GM19043 (cell line): ENCODE measurements around the gene ZBED4.

Experiments
- ATAC-seq: cut with Tn5 transposase; IDR thresholded peaks from one replicate; pipeline ENCODE4 v1.9.1; 2021; ENCODE audit warnings: low read depth; ENCODE audit not compliant: unreplicated experiment

Gene ZBED4

DNA sequence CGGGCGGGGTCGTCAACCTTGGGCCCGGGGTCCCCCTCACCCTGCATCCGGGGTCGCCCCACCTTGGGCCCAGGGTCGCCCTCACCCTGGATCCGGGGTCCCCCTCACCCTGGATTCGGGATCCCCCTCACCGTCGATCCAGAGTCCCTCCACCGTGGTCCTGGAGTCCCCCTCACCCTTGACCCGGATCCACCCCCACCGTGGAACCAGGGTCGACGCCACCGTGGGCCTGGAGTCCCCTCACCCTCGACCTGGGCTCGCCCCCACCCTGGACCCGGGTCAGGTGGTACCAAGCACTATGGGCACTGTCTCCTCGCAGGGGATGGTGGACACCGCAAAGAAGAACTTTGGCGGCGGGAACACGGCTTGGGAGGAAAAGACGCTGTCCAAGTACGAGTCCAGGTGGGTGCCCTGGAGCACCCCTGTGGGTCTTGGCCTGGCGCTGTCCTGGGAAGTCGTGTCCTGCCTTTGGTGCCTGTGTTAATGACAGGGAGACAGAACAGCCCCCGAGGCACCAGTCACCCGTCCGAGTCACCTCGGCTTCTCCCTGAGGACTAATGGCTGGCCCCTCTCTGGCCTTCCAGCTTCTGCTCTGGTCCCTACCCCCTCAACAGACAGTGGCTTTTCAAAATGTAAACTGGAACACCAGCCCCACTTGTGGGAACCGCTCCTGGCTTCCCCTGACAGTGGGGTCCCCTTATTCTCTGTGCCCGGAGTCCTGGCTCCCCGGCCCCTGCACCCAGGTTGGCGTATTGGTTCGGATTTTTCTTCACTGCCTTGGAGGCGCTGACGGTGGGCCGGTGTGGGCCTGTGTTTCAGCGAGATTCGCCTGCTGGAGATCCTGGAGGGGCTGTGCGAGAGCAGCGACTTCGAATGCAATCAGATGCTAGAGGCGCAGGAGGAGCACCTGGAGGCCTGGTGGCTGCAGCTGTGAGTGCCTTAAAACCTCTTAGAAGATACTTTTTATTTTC lies 65.6 kb downstream of the ZBED4 start:
- no peak for ATAC-seq

DNA sequence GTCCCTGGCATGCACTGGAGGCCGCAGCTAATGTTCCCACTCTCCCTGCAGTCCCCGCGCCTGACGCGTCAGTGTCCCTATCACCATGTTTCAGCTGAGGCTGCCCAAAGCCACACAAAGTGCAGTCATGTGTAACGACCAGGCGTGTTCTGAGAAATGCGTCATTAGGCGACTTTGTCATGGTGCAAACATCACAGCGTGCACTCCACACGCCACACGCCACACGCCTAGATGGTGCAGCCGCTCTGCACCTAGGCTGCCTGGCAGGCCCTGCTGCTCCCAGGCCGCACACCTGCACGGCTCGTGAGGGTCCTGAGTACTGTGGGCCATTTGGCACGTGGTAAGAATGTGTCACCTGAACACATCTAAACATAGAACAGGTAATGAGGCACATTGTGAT lies 67.2 kb downstream of the ZBED4 start:
- ATAC-seq, result no peak

DNA sequence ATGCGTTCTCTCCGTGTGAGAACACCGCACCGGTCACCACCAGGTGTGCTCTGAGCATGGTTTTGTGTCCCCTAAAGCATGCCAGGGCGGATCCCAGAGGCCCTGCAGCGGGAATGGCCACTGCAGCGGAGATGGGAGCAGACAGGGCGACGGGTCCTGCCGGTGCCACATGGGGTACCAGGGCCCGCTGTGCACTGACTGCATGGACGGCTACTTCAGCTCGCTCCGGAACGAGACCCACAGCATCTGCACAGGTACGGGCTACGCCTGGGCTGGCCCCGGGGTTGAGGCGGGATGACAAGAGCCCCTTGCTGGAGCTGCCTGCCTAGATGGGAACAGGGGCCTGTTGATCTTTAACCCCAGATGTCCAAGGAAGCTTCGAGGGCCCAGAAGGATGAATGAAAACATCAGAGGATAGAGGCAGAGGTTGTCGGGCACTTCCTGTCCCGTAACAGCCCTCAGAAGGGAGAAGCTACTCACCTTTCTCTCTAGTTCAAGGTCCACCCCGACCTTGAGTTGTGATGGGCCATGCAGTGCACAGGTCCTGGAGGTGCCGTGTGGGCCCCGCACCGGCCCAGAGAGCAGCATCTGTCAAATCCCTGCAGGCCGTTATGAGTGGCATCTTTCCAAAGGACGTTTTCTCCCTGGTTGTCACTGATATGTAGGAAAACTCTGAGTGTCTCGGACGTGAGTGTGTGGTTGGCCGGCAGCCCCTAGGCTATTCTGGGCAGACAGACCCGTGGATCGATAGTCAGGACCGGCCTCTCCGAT lies 68.0 kb downstream of the ZBED4 start:
- no peak for ATAC-seq

DNA sequence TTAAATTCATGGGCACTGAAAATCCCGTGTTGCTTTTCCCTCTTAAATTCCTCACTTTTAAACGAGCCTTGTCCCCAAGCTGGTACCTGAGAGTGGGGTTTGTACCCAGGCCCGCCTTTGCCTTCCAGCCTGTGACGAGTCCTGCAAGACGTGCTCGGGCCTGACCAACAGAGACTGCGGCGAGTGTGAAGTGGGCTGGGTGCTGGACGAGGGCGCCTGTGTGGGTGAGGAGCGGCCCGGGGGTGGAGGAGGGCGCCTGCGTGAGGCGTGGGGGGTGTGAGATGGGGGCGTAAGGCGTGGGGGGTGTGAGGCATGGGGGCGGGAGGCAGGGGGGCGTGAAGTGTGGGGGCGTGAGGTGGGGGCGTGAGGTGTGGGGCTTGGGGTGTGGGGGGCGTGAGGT lies 68.8 kb downstream of the ZBED4 start:
- ATAC-seq, result no peak

DNA sequence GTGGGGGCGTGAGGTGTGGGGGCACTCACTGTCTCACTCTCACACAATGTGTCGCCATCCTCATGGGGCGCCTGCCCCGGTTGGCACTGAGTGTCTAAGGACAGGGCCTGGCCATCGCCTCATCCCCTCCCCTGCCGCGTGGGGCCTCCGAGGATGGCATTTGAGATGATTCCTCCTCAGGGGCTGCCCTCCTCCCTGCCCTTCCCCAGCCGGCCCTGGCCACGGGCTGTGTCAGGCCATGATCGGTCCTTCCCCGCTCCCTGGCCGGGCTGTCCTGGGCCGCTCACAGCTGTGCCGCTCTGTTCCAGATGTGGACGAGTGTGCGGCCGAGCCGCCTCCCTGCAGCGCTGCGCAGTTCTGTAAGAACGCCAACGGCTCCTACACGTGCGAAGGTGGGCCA lies 69.3 kb downstream of the ZBED4 start:
- ATAC-seq, result no peak

DNA sequence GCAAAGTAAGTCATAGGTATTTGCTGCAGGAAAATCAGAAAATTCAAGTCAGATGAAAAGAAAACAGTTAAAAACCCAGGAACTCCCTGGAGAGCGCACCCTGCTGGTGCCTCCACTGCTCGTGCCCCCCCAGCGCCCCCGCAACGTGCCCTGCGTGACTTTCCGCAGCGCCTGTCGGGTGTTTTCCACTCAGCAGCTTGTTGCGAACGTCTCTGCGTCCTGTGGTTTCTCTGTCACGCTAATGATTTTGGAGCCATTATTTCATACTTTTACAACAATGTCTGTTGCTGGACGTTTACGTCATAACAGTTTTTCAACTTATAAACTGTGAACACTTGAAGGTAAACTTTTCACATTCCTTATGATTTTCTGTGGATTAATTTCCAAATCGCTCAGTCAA lies 69.8 kb downstream of the ZBED4 start:
- no peak for ATAC-seq

DNA sequence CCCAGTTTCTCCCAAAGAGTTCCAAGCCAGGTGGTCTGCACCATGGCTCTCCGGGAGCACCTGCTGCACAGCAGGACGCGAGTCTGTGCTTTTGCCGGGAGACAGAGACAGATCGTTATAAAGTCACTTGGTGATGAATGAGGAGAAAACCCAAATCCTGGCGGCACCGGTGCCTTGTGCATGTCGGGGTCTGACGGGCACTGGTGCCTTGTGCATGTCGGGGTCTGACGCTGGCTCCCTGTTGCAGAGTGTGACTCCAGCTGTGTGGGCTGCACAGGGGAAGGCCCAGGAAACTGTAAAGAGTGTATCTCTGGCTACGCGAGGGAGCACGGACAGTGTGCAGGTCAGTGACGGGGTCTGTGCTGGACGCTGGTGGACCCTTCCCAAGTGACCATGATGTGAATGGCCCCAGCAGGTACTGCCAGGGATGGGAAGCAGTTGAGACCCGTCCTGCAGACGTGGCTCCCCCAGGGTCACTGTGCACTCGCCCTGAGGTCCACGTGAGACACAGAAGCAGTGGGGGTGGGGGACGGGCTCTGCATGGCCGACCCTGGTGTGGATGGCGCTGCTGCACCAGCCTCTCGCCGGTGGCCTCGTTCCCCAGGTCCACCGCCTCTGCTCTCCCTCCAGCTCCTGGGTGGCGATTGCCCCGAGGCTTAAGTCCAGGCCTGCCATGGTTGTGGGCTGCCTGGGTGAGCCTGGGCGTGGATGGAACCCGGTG lies 70.6 kb downstream of the ZBED4 start:
- no peak for ATAC-seq

DNA sequence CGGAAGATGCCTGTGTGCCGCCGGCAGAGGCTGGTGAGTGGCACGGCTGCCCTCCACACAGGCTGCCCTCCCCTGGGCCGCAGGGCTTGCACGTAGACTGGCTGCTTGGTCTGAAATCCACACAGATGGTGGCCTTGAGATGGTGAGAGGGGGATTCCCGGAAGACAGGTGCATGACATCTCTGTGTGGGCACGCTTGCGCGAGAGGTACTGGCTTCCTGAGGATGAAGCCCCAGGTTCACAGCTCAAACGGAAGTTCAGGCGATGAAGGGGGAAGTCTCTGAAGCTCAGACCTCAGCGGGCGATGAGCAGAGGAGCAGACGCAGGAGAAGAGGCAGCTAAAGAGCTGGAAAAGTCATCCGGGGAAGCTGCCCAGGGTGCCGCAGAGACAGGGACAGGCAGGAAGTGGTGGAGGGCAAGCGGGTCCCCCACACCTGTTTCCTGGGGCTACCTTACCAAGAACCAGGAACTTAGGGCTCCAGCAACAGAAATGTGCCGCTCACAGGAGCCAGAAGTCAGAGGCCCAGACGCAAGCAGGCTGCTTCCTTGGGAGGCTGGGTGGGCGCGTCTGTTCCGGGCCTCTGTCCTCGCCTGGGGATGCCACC lies 72.0 kb downstream of the ZBED4 start:
- ATAC-seq, result no peak

DNA sequence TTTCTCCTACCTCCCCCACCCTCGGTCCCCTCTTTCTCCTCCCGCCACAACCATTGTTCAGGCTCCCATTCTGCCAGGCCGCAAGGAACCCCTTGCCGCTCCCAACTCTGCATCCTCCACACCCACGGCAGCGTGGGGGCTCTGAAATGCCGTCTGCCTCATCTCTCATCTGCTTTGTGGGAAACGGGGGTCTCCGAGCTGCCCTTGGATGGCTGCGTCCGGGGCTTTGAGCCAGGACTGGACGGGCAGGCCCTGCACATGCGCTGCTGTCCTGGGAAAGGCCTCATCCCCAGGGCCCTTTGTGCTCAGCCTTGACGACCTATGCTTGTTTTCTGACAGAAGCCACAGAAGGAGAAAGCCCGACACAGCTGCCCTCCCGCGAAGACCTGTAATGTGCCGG lies 73.3 kb downstream of the ZBED4 start:
- no peak for ATAC-seq

DNA sequence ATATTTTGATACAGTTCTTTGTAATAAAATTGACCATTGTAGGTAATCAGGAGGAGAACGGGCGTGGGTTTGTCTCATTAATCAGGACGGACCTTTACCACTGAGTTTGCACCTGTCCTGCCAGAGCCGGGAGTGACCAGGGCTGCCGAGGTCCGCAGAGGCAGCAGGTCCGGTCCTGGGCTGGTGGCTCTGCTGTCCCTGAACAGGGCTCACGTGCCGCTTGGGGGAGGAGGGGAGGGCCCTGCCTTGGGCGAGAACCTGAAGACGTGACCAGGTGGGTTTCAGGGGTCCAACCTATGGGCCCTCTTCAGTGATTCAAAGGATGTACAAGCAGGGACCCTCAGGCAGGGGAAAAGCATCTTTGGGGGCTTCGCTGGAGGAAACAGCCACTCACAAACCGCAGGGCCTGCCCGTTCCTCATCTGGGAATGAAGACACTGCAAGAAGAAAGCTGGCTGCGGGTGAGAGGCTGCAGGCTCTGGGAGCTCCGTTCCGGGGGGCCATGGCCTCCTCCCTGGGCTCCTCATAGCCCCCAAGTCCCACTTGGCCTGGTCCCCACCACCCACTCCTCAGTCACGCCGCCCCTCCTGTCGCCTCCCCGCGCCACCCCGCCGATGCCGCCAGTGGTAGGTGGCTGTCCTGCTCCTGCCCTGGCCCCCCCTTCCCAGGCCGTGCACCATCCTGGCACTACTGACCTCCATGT lies 74.0 kb downstream of the ZBED4 start:
- no peak for ATAC-seq

DNA sequence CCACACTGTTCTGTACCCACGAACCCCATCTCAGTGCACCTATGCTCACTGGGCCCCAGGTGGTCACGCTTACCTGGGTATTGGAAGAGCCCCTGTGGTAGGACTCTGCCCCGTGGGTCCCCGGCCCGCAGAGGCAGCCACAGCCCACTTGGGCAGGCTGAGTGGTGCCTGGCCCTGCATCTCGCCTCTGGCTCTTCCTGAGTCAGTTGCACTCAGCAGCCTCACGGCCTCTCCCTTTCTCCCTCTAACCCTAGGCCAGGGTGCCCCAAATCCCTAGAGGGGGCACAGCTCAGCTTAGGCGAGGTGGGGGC lies 74.5 kb downstream of the ZBED4 start:
- no peak for ATAC-seq

DNA sequence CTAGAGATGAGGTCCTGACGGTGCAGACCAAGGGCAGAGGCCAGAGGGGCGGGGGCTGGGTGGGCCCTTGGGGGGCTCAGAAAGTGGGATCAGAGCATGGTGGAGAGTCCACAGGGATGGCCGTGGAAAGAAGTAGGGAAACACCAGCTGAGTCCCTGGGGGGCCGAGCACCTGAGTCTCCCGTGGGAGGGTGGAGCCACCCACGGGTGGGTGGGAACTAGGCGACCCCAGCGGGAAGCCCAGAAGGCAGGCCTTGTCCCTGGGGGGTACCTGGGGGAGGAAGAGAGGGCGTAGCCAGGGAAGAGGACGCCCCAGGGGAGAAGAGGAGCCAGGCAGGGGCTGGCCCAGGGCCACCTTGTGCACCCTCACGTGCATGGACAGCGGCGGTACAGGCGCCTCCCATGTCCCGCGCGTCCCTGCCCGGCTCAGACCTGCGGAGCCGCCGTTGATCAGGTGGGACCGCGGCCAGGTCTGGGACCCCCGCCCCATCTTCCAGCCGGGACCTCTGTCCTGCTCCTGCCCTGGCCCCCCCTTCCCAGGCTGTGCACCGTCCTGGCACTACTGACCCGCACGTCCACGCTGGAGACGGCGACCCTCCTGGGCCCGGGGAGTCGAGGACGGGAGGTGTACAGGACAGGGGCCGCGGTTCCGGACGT lies 75.0 kb downstream of the ZBED4 start:
- ATAC-seq, result no peak

DNA sequence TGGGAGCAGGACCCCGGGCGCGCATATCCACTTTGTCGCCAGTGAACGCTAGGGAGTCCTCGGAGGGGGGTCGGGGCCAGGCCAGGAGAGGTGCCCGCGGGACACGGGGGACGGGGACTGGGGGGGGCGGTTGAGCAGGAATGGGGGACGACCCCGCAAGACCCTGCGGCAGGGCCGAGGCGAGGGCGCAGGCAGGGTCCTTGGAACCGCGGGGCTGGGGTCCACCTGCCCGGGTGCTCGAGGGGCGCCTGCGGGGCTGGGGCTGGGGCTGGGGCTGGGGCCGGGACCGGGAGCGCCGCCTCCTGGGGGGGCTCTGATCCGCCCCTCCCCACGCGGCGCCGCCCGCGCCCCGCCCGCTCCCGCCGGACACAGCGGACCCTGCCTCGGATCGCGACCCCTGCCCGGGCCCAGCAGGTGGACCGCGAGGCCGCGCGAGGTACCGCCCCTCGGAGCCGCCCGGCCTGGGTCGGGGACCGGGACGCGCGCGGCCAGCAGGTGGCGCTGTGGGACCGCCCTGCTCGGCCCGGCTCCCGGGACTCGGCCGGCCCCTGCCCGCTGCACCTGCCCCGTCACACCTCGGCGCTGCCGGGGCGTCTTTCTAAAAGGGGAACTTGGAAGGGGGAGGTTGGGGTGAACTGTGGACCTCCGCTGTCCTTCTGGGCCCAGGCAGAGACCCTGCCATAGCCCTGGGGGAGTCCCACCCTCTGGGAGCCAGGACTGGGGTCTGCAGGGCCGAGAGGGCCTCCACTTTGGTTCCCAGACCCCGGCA lies 75.8 kb downstream of the ZBED4 start:
- no peak for ATAC-seq

DNA sequence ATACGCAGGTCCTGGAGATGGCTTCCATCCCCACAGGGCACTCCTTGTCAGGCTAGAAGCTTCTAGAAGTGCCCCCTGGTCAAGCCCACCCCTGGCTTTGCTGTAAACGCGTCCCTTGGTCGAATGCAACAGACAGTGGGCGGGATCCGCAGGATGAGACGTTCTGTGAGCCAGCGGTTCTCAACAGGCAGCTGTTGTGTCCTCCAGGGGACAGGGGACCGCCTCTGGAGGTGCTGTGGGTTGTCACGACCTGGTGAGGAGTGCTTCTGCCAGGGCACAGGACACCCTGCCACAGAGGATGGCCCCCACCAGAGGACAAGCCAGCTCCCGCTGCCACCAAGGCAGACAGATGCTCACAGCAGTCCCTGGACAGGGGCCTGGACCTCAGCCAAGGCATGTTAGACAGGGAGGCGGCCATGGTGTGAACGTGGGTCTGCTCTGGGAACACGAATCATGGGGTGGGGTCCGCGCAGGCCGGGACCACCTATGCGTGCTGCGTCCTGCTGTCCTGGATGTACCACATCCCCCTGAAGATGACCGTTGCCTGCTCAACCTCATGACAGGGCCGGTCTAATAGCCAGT lies 76.4 kb downstream of the ZBED4 start:
- ATAC-seq, result no peak

DNA sequence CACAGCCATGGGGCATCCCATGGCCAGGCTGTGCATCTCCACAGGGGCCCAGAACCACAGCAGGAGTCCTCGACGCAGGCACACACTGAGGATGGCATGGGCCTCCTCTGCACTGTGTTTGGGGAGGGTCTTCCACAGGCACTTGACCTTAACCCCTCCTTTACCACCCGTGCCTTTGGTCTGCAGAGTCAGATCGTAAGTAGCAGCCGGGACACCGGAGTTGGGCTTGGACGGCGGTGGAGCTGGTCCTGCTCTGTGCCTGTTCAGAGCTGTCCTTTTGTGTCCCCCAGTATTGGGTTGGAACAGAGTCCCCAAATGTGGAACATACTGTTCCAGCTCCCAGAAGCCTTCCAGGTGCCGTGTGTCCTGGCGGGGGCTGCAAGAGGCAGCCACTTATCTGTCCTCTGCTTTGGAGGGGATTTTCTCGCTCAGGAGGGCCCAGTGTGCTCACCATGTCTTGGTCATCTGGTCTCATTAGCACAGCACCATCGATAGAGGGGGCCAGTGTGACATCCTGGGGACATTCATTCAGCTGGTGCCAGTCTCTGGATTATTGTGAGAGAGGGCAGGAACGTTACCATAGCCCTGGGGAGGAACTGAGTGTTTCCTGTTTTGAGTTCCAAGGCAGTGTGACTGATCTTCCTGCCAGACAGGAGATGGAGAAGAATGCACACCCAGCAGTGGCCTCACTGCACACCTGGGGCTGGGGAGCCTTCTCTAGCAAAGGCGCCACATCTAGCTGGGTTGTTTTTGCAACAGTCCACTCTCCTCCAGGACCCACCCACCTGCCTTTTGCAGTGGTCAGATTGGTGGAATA lies 77.2 kb downstream of the ZBED4 start:
- no peak for ATAC-seq

DNA sequence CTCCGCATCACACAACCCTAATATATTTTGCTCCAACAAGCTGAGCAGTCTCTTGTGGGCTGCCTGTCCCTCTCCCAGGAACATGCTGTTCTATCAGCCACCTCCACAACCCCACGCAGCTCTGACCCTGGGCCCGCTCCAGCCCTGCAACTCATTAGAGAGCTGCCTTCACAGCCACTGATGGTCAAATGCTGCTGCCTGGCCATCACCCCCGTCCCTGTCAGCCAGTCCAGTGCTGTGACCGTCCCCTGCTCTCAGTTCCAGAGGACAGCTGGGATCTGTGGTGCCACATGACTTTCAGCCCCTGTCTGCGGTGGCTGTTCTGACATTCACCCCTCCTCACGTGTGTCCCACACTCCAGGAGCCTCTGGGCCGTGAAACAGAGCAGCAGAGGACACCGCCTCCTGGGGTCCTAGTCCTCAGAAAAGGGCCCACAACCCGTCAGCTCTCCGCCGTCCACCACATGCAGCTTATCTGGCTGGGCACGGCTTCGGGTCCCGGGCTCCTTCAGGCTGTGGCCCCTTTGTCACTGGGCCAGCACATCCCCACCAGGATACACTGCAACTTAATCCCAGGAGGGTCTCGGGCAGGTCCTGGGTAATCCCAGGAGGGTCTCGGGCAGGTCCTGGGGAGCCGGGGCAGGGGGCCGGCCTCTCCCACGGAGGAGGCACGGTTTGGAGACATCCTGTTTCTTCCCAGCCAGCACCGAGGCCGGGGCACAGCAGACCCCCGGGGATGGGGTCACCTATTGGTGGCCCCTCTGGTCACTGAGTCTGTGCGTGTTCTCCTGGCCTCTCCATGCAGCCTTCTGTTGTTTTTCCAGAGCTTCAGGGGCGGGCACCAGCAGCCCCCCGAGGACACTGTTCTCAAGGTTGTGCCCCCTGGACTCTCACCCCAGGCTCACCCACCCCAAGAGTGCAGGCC lies 79.9 kb downstream of the ZBED4 start:
- no peak for ATAC-seq
